Measurements from ENCODE around the gene ALKBH2. TPM values are rescaled to one million over a fixed set of nuclear protein-coding genes. Genes with fewer than 3 reads are reported as not detected.

ALKBH2 gene
- polyA plus RNA-seq, 1 donor from 2014 or later: 44.0 TPM

GRCh38 chr12:109085590-109085989 lies 7.7 kb downstream of the ALKBH2 start:
- H3K79me2 ChIP-seq (replicated peaks; ENCODE audit: insufficient read depth, low read length): no peaks in the 10 kb centered on the region
- no peaks in the 10 kb centered on the region for H3K27me3 ChIP-seq (ENCODE audit: insufficient read depth, low read depth, low read length)
- H3K36me3 ChIP-seq (ENCODE audit: insufficient read depth, low read length): peaks cover 18% of the 10 kb centered on the region
- no peaks in the 10 kb centered on the region for H4K20me1 ChIP-seq (ENCODE audit: insufficient read depth)
- H3K9ac ChIP-seq (ENCODE audit: low read length): no peak overlapping the region
- no peak overlapping the region for H3K27ac ChIP-seq (ENCODE audit: low read length)
- no peaks in the 10 kb centered on the region for H3K9me2 ChIP-seq (ENCODE audit: insufficient read depth, low read length)
- H3K4me3 ChIP-seq (ENCODE audit: low read length): no peak overlapping the region
- no peaks in the 10 kb centered on the region for H3K9me3 ChIP-seq (ENCODE audit: low read length)
- no peaks in the 10 kb centered on the region for H3F3A ChIP-seq (ENCODE audit: insufficient read depth, low read length, poor library complexity, severe bottlenecking)
- no peak overlapping the region for H2AFZ ChIP-seq (ENCODE audit: low read depth, low read length)
- H3K4me2 ChIP-seq (ENCODE audit: low read length): no peak overlapping the region
- TF ChIP-seq CTCF (IDR thresholded peaks at IDR 0.05; ENCODE audit: poor library complexity, severe bottlenecking) (no peak), REST (IDR thresholded peaks at IDR 0.05; ENCODE audit: borderline replicate concordance) (no peak), POLR2AphosphoS5 (IDR thresholded peaks at IDR 0.05) (no peak), RAD21 (conservative IDR thresholded peaks at IDR 0.05) (no peak), EZH2 (IDR thresholded peaks at IDR 0.05; ENCODE audit: borderline replicate concordance, insufficient read depth, low read length, poor library complexity, severe bottlenecking) (no peak), TAF1 (IDR thresholded peaks at IDR 0.05; ENCODE audit: low read depth) (no peak), MXI1 (conservative IDR thresholded peaks at IDR 0.05; ENCODE audit: poor library complexity, severe bottlenecking) (no peak), EP300 (conservative IDR thresholded peaks at IDR 0.05; ENCODE audit: poor library complexity, severe bottlenecking) (no peak), SMC3 (conservative IDR thresholded peaks at IDR 0.05; ENCODE audit: poor library complexity) (no peak)

GRCh38 chr12:109084425-109084824 lies 8.8 kb downstream of the ALKBH2 start:
- Histone ChIP-seq H3K79me2 (replicated peaks; ENCODE audit: insufficient read depth, low read length) (no peaks in the 10 kb centered on the region), H3K27me3 (ENCODE audit: insufficient read depth, low read depth, low read length) (no peaks in the 10 kb centered on the region), H3F3A (ENCODE audit: insufficient read depth, low read length, poor library complexity, severe bottlenecking) (no peaks in the 10 kb centered on the region), H3K4me3 (ENCODE audit: low read length) (no peak overlapping the region), H3K27ac (ENCODE audit: low read length) (no peak overlapping the region), H3K9me3 (ENCODE audit: low read length) (no peaks in the 10 kb centered on the region), H3K4me2 (ENCODE audit: low read length) (no peak overlapping the region), H3K36me3 (ENCODE audit: insufficient read depth, low read length) (peaks cover 18% of the 10 kb centered on the region), H3K9me2 (ENCODE audit: insufficient read depth, low read length) (no peaks in the 10 kb centered on the region), H4K20me1 (ENCODE audit: insufficient read depth) (no peaks in the 10 kb centered on the region), H2AFZ (ENCODE audit: low read depth, low read length) (no peak overlapping the region), H3K9ac (ENCODE audit: low read length) (no peak overlapping the region)
- no peak for TF ChIP-seq MXI1 (conservative IDR thresholded peaks at IDR 0.05; ENCODE audit: poor library complexity, severe bottlenecking)
- TF ChIP-seq EZH2 (IDR thresholded peaks at IDR 0.05; ENCODE audit: borderline replicate concordance, insufficient read depth, low read length, poor library complexity, severe bottlenecking): no peak
- no peak for TF ChIP-seq RAD21 (conservative IDR thresholded peaks at IDR 0.05)
- TF ChIP-seq POLR2AphosphoS5 (IDR thresholded peaks at IDR 0.05): no peak
- no peak for TF ChIP-seq SMC3 (conservative IDR thresholded peaks at IDR 0.05; ENCODE audit: poor library complexity)
- no peak for TF ChIP-seq REST (IDR thresholded peaks at IDR 0.05; ENCODE audit: borderline replicate concordance)
- TF ChIP-seq CTCF (IDR thresholded peaks at IDR 0.05; ENCODE audit: poor library complexity, severe bottlenecking): no peak
- no peak for TF ChIP-seq TAF1 (IDR thresholded peaks at IDR 0.05; ENCODE audit: low read depth)
- TF ChIP-seq EP300 (conservative IDR thresholded peaks at IDR 0.05; ENCODE audit: poor library complexity, severe bottlenecking): no peak

Data from neural cell (in vitro differentiated cells).